HG02981 (cell line): ENCODE data around the gene TMEM184B.

ENCODE experiments used
- ATAC-seq: cut with Tn5 transposase; IDR thresholded peaks from one replicate; pipeline ENCODE4 v1.9.1; 2021; ENCODE audit warnings: mild to moderate bottlenecking, moderate library complexity; ENCODE audit not compliant: unreplicated experiment

TMEM184B gene

GRCh38 chr22:38207898-38208432 is 64.8 kb downstream of the TMEM184B start:
- no peak for ATAC-seq

- no peak for ATAC-seq
Measured at GRCh38 chr22:38205261-38206128, 67.3 kb downstream of the TMEM184B start.

GRCh38 chr22:38204784-38205183 is 68.0 kb downstream of the TMEM184B start:
- no peak for ATAC-seq

GRCh38 chr22:38203855-38204514 is 68.8 kb downstream of the TMEM184B start:
- no peak for ATAC-seq

GRCh38 chr22:38203090-38203810 is 69.6 kb downstream of the TMEM184B start:
- ATAC-seq: no peak

- peak; percentile 21 for ATAC-seq
Measured at GRCh38 chr22:38202437-38203089, 70.2 kb downstream of the TMEM184B start.

- peak; percentile 46 for ATAC-seq
Measured at GRCh38 chr22:38201711-38202436, 70.9 kb downstream of the TMEM184B start, which contains the start of gene MAFF. Gene MAFF, plus strand, starts transcription at chr22:38201994. Its CDS starts 11,860 bp downstream, at chr22:38213854.

GRCh38 chr22:38201371-38201710 is 71.5 kb downstream of the TMEM184B start:
- no peak for ATAC-seq

- ATAC-seq: no peak
Measured at GRCh38 chr22:38199826-38200559, 72.8 kb downstream of the TMEM184B start.

GRCh38 chr22:38196791-38197419 is 75.9 kb downstream of the TMEM184B start:
- ATAC-seq: no peak

GRCh38 chr22:38193580-38193979 is 79.2 kb downstream of the TMEM184B start:
- ATAC-seq: no peak

GRCh38 chr22:38192475-38192863 is 80.3 kb downstream of the TMEM184B start:
- ATAC-seq: no peak

GRCh38 chr22:38191731-38192474 is 80.9 kb downstream of the TMEM184B start:
- ATAC-seq: no peak

- no peak for ATAC-seq
Measured at GRCh38 chr22:38191055-38191454, 81.8 kb downstream of the TMEM184B start.

- no peak for ATAC-seq
Measured at GRCh38 chr22:38190581-38190980, 82.2 kb downstream of the TMEM184B start.

GRCh38 chr22:38189104-38189503 is 83.7 kb downstream of the TMEM184B start:
- no peak for ATAC-seq

- no peak for ATAC-seq
Measured at GRCh38 chr22:38187413-38188212, 85.2 kb downstream of the TMEM184B start.
